T-helper 9 cell (primary cell): ENCODE data around the gene TEX51.

Experiments used
- DNase-seq: peaks from one replicate; pipeline ENCODE4 v3.0.0-alpha.2; 2020
- total RNA-seq, 2 donors: gene quantifications; one replicate each; lab custom pipeline; 2026; lab: John Stamatoyannopoulos, UW

TEX51 gene
- 0 to 0.07 reads per million in 2 donors for total RNA-seq

- no peak for DNase-seq
Measured at GRCh38 chr2:126898636-126899035, at the start of gene TEX51. TSS of gene TEX51 (plus strand) at chr2:126898890. CDS start at chr2:126898919, 29 bp downstream.

- DNase-seq = no peak
Measured at GRCh38 chr2:126849054-126849453, 49.6 kb upstream of the TEX51 start.

- DNase-seq = no peak
Measured at GRCh38 chr2:126849486-126849885, 49.2 kb upstream of the TEX51 start.

- no peak for DNase-seq
Measured at GRCh38 chr2:126849991-126850535, 48.6 kb upstream of the TEX51 start.

DNA sequence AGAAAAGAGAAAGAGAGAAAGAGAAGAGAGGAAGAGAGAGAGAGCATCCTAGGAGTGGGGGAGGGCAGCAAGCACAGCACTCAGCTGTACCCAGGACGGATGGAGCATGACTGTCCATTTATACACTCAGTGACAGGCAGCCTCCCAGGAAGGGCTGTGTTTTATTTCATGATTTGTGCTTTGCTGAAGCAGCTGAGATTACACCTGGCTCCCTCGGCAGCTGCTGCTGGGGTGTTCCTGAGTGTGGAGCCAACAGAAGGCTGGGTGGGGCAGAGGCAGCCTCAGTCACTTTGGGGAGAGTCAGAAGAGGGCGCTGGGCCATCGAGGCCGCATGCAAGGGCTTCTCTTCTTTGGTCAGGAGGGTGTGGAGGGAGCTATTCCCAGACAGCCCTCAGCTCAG, 47.8 kb upstream of the TEX51 start:
- no peak for DNase-seq

DNA sequence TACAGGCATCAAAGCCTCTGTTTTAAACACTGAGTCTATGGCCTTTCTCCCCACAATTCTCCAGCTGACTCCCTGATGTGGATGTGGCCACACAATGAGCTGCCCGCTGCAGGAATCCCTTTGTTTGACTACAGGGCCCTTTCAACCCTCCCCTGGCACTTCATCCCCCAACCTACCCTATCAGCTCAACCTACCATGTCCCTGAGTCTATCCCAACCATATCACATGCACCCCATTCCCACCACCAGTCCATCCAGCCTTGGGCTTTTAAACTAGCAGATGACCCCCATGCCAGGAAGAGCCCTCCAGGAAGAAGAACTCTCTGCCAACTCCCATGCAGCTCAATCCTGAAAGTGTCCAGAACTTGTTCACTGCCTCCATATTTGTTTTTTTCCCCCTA, 46.9 kb upstream of the TEX51 start:
- DNase-seq = no peak

GRCh38 chr2:126852361-126852760, 46.3 kb upstream of the TEX51 start:
- no peak for DNase-seq

DNA sequence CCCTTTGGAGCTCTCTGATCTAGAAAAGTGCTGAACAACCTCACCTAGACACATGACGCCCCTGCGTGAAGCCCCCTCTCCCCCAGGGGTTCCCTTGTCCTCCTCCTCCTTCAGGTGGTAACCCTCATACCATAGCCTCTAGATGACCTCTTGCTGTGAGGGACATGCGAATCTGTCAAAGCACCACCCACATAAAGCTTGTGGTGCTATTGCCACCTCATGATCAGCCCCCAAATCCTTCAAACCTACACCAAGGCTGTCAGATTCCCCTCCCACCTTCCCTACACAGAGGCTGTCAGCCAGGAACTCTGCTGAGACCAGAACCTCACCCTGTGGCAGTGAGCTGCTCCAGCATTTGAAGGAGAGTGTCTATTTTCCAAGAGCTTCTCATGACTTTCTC, 43.1 kb upstream of the TEX51 start:
- DNase-seq = no peak

GRCh38 chr2:126856403-126856802, 42.3 kb upstream of the TEX51 start:
- DNase-seq = no peak

GRCh38 chr2:126857502-126857901, 41.2 kb upstream of the TEX51 start:
- DNase-seq = no peak

DNA sequence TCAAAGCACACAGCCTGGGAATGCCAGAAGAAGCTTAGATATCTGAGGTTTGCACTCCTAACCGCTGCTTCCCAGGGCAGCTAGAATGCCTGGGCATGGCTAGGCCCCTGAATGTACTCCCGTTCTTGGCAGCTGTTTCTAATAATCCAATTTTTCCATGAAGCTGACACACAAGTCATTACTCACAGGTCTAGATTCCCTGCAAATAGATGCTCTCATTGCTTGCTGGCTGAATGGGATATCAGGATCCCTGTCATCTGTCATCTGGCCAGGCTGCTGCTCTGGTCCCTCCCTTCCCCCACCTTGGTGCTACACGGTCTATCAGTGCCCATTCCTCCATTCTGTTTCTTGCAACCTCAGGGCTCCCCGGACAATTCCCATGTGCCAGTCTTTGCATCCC, 40.7 kb upstream of the TEX51 start:
- no peak for DNase-seq

- DNase-seq = no peak
Measured at GRCh38 chr2:126858436-126858835, 40.3 kb upstream of the TEX51 start.

- no peak for DNase-seq
Measured at GRCh38 chr2:126858991-126859390, 39.7 kb upstream of the TEX51 start.

DNA sequence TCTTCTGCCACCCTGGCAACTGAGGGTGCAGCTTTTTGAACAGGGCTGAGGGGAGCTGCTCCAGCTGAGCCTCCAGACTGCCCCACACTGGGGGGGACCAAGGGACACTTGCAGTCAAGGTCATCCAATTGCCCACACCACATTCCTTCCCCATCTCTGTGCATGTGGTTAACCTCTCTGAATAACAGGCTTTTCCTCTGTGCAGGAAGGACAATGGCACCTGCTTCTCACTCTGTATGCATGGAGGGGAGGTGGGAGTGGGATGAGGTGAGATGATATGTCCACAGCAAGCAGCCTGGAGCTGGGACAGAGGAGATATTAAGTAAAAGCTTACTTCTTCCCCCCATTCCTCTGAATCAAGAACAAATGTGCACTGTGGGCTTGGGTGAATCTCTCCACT, 39.1 kb upstream of the TEX51 start:
- no peak for DNase-seq

DNA sequence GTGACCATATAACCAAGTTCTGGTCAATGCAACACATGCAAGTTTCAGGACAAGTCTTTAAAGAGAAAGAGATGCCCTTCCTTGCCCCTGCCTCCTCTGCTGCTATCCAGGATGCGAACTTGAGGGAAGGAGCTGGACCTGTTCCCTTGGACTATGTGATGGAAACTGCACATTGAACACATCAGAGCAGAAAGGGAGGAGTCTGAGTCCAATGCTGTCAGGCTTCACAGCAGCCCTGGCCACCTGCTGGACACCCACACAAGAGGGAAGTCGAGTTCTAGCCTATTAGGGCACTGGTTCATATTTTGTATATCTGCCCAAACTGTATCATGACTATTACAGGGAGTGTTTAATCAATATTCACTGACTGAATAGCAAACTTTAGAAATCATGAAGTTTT, 38.3 kb upstream of the TEX51 start:
- no peak for DNase-seq

DNA sequence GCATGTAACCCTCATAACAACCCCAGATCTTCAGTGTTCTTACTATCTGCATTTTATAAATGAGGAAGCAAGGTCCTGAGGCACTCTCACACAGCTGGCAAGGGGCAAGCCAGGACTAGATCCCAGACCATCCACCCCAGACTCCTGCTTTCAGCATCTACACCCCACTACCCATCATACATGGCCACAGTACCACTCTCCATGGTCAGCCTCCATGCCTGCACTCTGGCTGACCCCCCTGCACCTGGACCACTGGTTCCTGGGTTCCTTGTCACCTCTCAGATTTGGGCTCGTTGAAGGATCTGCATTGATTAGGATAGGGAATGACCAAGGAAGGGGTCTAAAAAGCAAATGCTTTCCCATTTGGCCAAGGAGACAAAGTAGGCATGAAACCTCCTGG, 36.0 kb upstream of the TEX51 start:
- no peak for DNase-seq

DNA sequence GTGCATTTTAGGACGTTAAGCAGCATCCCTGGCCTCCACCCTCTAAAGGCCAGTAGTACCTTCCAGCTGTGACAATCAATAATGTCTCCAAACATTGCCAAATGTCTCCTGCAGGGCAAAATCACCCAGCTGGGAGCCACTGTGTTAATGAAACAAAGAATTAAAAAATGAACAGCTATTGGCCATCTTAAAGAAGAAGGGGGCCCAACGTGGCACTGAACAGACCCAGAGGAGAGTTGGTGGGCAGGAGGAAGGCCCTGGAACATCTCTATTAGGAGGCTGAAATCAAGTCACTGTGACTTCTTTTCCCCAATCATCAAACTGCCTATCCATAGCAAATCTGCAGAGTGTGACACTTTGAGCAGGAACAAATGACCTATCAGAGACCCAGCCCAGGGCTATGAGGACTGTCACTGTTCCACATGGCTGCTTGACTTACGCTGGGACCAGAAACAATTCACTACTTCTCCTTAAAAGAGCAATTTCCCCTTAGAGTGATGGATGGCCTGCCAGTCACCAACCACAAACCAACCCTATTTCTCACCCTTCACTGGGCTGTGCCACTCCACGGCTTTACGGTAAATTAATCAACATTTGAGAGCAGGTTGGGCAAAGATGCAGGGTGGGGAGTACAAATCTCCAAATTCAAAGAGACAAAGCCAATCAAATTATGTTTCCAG, 35.2 kb upstream of the TEX51 start:
- no peak for DNase-seq

- DNase-seq = no peak
Measured at GRCh38 chr2:126864861-126865260, 33.8 kb upstream of the TEX51 start.

DNA sequence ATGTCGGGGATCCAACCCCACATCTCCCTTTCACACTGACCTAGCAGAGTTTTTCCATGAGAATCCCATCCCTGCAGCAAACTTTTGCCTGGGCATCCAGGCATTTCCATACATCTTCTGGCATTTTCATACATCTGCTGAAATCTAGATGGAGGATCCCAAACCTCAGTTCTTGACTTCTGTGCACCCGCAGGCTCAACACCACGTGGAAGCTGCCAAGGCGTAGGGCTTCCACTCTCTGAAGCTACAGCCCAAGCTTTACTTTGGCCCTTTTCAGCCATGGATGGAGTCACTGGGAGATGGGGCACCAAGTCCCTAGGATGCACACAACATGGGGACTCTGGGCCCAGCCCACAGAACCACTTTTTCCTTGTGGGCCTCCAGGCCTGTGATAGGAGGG, 32.2 kb upstream of the TEX51 start:
- DNase-seq = no peak

DNA sequence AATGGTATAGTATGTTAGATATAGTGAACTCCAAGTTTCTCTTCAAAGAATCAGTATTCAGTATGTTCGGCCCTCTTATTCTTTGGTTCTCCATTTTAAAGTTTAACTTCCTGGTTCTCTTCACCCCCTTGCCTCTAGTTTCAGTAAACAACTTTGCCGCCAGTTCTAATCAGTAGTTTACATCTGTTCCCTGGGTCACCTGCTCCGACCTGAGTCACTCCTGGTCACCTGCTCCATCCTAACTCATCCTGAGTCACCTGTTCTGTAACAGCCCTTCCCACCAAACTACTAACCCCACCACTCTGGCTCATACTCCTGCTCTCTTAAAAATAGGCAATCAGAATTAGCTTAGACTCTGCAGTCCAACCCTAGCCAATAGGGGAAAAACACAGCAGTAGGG, 23.7 kb upstream of the TEX51 start:
- DNase-seq = no peak

- DNase-seq = no peak
Measured at GRCh38 chr2:126876631-126877030, 22.1 kb upstream of the TEX51 start.

DNA sequence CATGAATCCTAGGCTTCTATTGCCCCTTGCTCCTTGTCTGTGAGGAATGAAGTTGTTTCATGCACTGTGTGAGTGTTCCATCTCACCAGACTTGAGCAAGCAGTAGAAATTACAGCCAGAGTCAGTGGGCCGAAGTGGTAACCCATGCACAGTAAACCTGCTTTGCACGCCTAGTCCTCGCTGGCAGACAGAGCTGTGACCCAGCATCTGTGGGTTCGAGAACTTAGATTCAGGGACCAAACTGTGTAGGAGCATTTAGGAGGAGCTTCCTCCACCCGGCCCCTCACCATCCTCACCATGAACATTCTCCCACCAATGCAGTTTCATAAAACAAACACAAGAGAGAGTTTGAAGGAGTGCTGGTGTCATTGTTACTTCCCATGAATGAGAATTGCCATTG, 21.6 kb upstream of the TEX51 start:
- no peak for DNase-seq

DNA sequence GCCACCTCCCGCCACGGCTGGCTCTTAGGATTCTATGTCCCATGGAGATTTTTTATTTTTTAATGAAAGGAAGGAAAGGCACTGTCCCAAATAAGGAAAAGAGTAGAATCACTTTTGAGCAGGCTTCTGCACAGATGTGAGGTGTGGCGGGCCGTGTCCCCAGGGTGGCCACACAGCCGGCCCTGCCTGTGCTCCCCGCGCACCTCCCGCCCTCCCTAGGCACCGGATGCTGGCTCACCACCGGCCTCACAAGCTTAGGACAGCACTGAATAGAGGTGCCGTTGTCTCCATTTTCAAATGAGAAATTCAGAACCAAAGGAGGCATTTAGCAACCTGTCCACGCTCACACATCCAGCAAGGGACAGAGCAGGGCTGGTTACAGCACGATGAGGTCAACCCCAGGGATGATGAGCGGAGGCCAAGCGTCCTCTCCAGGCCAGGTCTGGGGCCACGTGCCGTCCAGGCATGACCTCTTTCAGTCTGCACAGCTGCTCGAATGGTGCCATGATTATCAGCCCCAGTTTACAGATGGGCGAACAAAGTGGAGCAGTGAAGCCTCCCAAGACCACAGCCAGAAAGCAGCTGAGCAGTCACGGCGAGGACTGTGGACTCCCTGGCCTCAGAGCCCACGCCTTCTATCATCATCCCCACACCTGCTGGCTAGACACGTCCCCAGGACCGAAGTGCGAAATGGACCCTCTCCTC, 20.7 kb upstream of the TEX51 start:
- no peak for DNase-seq

DNA sequence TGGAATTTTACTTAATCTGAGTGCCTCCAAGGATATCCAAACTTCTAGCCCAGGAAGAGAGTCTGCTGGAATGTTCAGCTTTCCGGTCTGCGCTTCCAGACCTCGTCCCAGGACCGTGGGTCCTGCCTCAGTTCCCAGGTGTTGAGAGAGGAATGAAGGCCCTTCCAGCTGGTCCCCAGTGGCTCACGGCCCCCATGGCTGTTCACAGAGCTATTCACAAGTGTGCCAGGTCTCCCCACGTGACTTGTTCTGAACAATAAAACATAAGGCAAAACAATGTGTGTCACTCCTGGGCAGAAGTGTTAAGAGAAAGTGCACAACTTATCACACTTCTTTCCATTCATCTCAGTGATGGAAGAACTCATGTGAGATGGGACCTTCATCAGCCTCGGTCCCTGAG, 20.1 kb upstream of the TEX51 start:
- DNase-seq = no peak
